ENCODE data around the gene IGFBP5.

DNA sequence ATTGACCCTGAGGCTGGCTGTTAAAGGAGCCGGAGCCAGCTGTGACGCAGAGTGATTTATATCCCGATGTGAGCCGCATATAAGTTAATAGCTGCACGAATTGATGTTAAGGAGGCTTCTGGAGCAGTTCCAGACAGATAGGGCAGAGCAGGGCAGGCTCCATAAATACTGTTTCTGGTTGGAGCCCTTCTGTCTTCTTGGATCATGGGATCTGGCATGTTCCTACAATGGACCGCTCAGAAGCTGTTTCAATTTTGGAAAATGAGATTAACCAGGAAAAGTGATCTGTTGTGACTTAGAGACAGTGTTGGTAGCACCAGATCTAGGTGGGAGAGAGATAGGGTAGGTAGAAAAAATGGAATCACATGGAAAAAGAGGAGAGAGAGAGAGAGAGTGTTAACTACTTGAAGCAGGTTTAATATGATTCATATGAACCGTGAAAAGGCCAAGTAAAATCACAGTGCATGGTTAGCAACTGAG is 4.8 kb upstream of the IGFBP5 start:
- TF ChIP-seq, protein P1, sequence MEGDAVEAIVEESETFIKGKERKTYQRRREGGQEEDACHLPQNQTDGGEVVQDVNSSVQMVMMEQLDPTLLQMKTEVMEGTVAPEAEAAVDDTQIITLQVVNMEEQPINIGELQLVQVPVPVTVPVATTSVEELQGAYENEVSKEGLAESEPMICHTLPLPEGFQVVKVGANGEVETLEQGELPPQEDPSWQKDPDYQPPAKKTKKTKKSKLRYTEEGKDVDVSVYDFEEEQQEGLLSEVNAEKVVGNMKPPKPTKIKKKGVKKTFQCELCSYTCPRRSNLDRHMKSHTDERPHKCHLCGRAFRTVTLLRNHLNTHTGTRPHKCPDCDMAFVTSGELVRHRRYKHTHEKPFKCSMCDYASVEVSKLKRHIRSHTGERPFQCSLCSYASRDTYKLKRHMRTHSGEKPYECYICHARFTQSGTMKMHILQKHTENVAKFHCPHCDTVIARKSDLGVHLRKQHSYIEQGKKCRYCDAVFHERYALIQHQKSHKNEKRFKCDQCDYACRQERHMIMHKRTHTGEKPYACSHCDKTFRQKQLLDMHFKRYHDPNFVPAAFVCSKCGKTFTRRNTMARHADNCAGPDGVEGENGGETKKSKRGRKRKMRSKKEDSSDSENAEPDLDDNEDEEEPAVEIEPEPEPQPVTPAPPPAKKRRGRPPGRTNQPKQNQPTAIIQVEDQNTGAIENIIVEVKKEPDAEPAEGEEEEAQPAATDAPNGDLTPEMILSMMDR (IDR thresholded peaks at IDR 0.05 in 2 of 3, conservative IDR thresholded peaks at IDR 0.05 in 1 of 3; ENCODE audit: control insufficient read depth in 2 of 3, extremely low read depth in 1 of 3, insufficient read depth in 1 of 3, low read depth in 3 of 3, low read length in 3 of 3) = no peak
- no peak for TF ChIP-seq POLR2A (IDR thresholded peaks at IDR 0.05; ENCODE audit: low read depth, low read length)
- TF ChIP-seq, protein P2, sequence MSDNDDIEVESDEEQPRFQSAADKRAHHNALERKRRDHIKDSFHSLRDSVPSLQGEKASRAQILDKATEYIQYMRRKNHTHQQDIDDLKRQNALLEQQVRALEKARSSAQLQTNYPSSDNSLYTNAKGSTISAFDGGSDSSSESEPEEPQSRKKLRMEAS (IDR thresholded peaks at IDR 0.05; ENCODE audit: low read depth, low read length) = no peak
- TF ChIP-seq MTA3 (IDR thresholded peaks at IDR 0.05; ENCODE audit: borderline replicate concordance, low read length) = no peak
- TF ChIP-seq PML (IDR thresholded peaks at IDR 0.05; ENCODE audit: low read length) = no peak
- TF ChIP-seq CREB1 (IDR thresholded peaks at IDR 0.05; ENCODE audit: low read depth) = no peak
- no peak for TF ChIP-seq TCF7 (IDR thresholded peaks at IDR 0.05; ENCODE audit: borderline replicate concordance)
- TF ChIP-seq, protein P3, sequence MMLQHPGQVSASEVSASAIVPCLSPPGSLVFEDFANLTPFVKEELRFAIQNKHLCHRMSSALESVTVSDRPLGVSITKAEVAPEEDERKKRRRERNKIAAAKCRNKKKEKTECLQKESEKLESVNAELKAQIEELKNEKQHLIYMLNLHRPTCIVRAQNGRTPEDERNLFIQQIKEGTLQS (IDR thresholded peaks at IDR 0.05; ENCODE audit: borderline replicate concordance, extremely low read depth, low read depth, low read length) = no peak
- TF ChIP-seq NRF1 (conservative IDR thresholded peaks at IDR 0.05; ENCODE audit: low read depth, low read length) = no peak

All from GM12878 (cell line).